Fibroblast of lung (primary cell): ENCODE measurements around the gene FARP1. TPM values are rescaled to one million over a fixed set of nuclear protein-coding genes. Genes with fewer than 3 reads are reported as not detected.

ENCODE experiments used
- DNase-seq, 2 donors: peaks; one replicate each; pipeline versions ENCODE4 v3.0.0 to v3.0.0-alpha.2; 2010; ENCODE audit warnings: low read depth in 2 of 2
- H2AFZ ChIP-seq: 2 replicates; pipeline ENCODE4 v1.5.1; 2012; ENCODE audit warnings: low read length, control low read depth, inconsistent platforms
- H3K27ac ChIP-seq: 2 replicates; pipeline ENCODE4 v1.5.1; 2011; ENCODE audit warnings: low read length, control low read depth; ENCODE audit not compliant: insufficient read depth
- H3K27me3 ChIP-seq: 2 replicates; pipeline ENCODE4 v1.5.1; 2011; ENCODE audit warnings: mild to moderate bottlenecking, low read length; ENCODE audit not compliant: control insufficient read depth, insufficient read depth
- H3K36me3 ChIP-seq: 2 replicates; pipeline ENCODE4 v1.5.1; 2011; ENCODE audit warnings: low read length; ENCODE audit not compliant: control insufficient read depth, insufficient read depth
- H3K4me1 ChIP-seq: 2 replicates; pipeline ENCODE4 v1.5.1; 2011; ENCODE audit warnings: low read length; ENCODE audit not compliant: control insufficient read depth, insufficient read depth; ENCODE audit errors: extremely low read depth
- H3K4me2 ChIP-seq: 2 replicates; pipeline ENCODE4 v1.5.1; 2011; ENCODE audit warnings: low read length, control low read depth; ENCODE audit not compliant: insufficient read depth; ENCODE audit errors: extremely low read depth
- H3K4me3 ChIP-seq, 4 experiments: fragments of 200-600 bp in 1 of 4; sonication (generic) in 1 of 4; replicated peaks in 1 of 4; 2 replicates each; pipeline ENCODE4 v1.5.1; 2011 to 2016; ENCODE audit warnings: low read length in 4 of 4, low read depth in 3 of 4, mild to moderate bottlenecking in 3 of 4, control low read depth in 2 of 4, inconsistent platforms in 1 of 4, mixed read lengths in 1 of 4; ENCODE audit not compliant: insufficient read depth in 1 of 4; ENCODE audit errors: control extremely low read depth in 1 of 4
- H3K79me2 ChIP-seq: 2 replicates; pipeline ENCODE4 v1.5.1; 2012; ENCODE audit warnings: mild to moderate bottlenecking, low read length, inconsistent platforms; ENCODE audit not compliant: control insufficient read depth, insufficient read depth
- H3K9ac ChIP-seq: 2 replicates; pipeline ENCODE4 v1.5.1; 2011; ENCODE audit warnings: mild to moderate bottlenecking, low read length, control low read depth; ENCODE audit not compliant: insufficient read depth
- H3K9me3 ChIP-seq: 2 replicates; pipeline ENCODE4 v1.5.1; 2012; ENCODE audit warnings: low read depth, low read length; ENCODE audit not compliant: control insufficient read depth, insufficient read depth
- H4K20me1 ChIP-seq: 2 replicates; pipeline ENCODE4 v1.5.1; 2011; ENCODE audit warnings: low read length; ENCODE audit not compliant: control insufficient read depth, insufficient read depth; ENCODE audit errors: extremely low read depth
- CTCF ChIP-seq, 2 donors: IDR thresholded peaks in 1 of 2; conservative IDR thresholded peaks in 1 of 2; 1 replicate in 1 of 2; 2 replicates in 1 of 2; pipeline ENCODE4 v1.5.1; 2011 to 2012; ENCODE audit warnings: low read length in 2 of 2, control low read depth in 1 of 2, inconsistent platforms in 1 of 2, low read depth in 1 of 2, mild to moderate bottlenecking in 1 of 2
- EZH2 ChIP-seq: IDR thresholded peaks from 2 replicates; pipeline ENCODE4 v1.5.1; 2012; ENCODE audit warnings: low read length, control low read depth, mild to moderate bottlenecking; ENCODE audit errors: missing control alignments
- polyA plus RNA-seq, 2 donors: library from polyadenylated mRNA; depleted of rRNA in 1 of 2; stranded (reverse) in 1 of 2; unstranded in 1 of 2; fragments of >200 nt; gene quantifications; 2 replicates each; pipeline ENCODE4 v1.2.1, GENCODE V29; 2011 to 2012; ENCODE audit warnings: missing spikeins in 1 of 2
- total RNA-seq: library from RNA; depleted of rRNA; stranded (reverse); fragments of >200 nt; gene quantifications from 2 replicates; pipeline ENCODE4 v1.2.1, GENCODE V29; 2014

FARP1 gene
- total and polyA plus RNA-seq, 2 donors (not counting 1 experiment from before 2014, with no cell fraction given): 50.9 to 199 TPM

- Histone ChIP-seq H3K27me3 (no peaks in the 10 kb centered on the region), H3K4me2 (no peak overlapping the region), H3K36me3 (peaks cover 11% of the 10 kb centered on the region), H3K4me3 (no peak overlapping the region), H4K20me1 (no peaks in the 10 kb centered on the region), H3K9me3 (no peaks in the 10 kb centered on the region), H2AFZ (no peak overlapping the region), H3K9ac (no peak overlapping the region), H3K79me2 (peaks cover 5% of the 10 kb centered on the region), H3K27ac (no peak overlapping the region), H3K4me1 (no peaks in the 10 kb centered on the region)
- DNase-seq: no peak
- TF ChIP-seq EZH2: no peak
- TF ChIP-seq CTCF (conservative IDR thresholded peaks at IDR 0.05 in 1 of 2, IDR thresholded peaks at IDR 0.05 in 1 of 2; ENCODE audit: low read depth in 1 of 2, low read length in 2 of 2): no peak
Measured at GRCh38 chr13:98470920-98471319, 328.0 kb downstream of the FARP1 start.

- Histone ChIP-seq H3K4me3 (no peak overlapping the region), H4K20me1 (no peaks in the 10 kb centered on the region), H3K27ac (no peak overlapping the region), H3K4me2 (no peak overlapping the region), H3K9ac (no peak overlapping the region), H3K36me3 (peaks cover 11% of the 10 kb centered on the region), H3K4me1 (peaks cover 7% of the 10 kb centered on the region), H2AFZ (no peak overlapping the region), H3K79me2 (peaks cover 14% of the 10 kb centered on the region), H3K9me3 (no peaks in the 10 kb centered on the region), H3K27me3 (no peaks in the 10 kb centered on the region)
- no peak for DNase-seq
- no peak for TF ChIP-seq EZH2
Measured at GRCh38 chr13:98471934-98472333, 329.0 kb downstream of the FARP1 start.

GRCh38 chr13:98473135-98473787, 330.4 kb downstream of the FARP1 start:
- peaks cover 10% of the 10 kb centered on the region for H3K36me3 ChIP-seq
- TF ChIP-seq EZH2: no peak
- no peak for TF ChIP-seq CTCF (conservative IDR thresholded peaks at IDR 0.05 in 1 of 2, IDR thresholded peaks at IDR 0.05 in 1 of 2; ENCODE audit: low read depth in 1 of 2, low read length in 2 of 2)

More at GRCh38 chr13:98473135-98473787, 330.4 kb downstream of the FARP1 start:
- peaks cover 7% of the 10 kb centered on the region for H3K4me1 ChIP-seq
- no peaks in the 10 kb centered on the region for H3K27me3 ChIP-seq
- no peak overlapping the region for H3K4me2 ChIP-seq
- no peak overlapping the region for H3K27ac ChIP-seq
- no peak for DNase-seq
- no peak overlapping the region for H3K4me3 ChIP-seq
- no peak overlapping the region for H3K9ac ChIP-seq
- H3K79me2 ChIP-seq: peaks cover 22% of the 10 kb centered on the region
- no peaks in the 10 kb centered on the region for H3K9me3 ChIP-seq
- no peaks in the 10 kb centered on the region for H4K20me1 ChIP-seq
- H2AFZ ChIP-seq: no peak overlapping the region
